NCI-H1092 (cell line): ENCODE results near the gene PMEPA1.
"Not testable (repeated sequence)": the region's sequence is repeated elsewhere in the genome, so short reads cannot be mapped to it uniquely, and the experiment has no call there.

Experiments
- DNase-seq: peaks from one replicate; lab custom pipeline; 2025; lab: John Stamatoyannopoulos, UW

The PMEPA1 gene

DNA sequence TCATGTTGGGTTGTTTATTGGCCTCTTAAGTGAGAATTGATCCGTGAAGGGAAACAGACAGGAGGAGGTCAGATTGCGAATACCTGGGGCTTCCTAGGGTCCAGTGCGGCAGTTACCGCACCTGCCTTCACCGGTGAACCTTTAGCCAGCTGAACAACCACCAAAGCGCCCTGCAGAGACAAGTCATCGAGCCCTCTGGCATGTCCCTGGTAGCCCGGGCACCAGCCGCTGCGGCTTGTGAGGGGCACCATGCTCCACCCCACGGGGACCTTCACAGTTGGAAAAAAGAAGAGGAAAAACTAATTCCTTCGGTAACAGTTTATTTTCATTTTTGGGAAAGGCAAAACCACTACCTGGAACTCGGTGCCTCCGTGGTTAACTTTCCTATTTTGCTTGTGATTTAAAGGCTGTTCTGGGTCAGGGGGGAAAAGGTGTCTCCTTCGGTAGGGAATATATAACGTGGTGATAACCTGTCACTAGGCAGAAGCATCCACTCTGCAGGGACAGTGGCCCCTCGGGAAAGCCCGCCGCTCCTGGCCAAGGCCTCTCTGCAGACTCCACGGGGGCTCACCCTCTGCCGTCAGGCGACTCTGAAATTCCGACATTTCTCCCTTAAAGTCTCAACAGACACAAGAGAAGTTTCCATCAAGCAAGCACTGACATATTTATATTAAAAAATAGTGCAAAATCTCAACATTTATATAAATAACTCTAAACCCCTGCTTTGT lies 58.9 kb downstream of the PMEPA1 start:
- no peak for DNase-seq

DNA sequence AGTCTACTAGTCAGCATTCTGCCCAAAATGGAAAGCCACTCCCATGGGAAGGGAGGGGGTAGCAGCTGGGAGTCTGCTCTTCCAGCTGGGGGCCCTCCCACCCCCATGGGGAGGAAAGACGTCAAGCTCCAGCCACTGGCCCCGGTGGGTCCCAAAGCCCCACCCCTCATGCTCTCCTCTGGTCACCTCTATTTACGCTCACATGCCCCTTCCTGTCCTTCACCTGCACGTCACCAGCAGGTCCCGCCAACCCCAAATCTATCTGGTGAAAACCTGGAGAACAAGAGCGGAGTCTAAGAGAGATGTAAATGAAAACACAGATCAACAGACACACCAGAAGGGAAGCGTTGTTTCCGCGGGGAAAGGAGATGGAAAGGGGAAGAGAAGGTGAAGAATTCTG lies 59.5 kb downstream of the PMEPA1 start:
- no peak for DNase-seq

DNA sequence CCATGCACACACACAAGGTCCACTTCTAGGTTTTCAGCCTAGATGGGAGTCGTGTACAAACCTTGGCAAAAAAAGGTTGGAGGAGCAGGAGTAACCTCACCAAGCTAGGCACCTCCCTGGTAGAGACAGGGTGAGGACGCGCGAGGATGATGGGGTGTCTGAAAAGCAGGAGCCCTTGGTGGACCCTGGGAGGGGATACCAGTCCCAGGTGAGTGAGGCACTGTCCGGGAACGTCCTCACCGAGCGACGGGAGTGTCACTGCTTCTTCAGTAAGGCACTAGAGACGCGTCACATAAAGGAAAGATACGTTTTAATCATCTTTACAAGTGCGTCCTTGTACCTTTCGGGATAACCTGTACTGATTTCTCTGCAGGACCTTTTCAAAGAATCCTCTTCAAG lies 60.2 kb downstream of the PMEPA1 start:
- no peak for DNase-seq

DNA sequence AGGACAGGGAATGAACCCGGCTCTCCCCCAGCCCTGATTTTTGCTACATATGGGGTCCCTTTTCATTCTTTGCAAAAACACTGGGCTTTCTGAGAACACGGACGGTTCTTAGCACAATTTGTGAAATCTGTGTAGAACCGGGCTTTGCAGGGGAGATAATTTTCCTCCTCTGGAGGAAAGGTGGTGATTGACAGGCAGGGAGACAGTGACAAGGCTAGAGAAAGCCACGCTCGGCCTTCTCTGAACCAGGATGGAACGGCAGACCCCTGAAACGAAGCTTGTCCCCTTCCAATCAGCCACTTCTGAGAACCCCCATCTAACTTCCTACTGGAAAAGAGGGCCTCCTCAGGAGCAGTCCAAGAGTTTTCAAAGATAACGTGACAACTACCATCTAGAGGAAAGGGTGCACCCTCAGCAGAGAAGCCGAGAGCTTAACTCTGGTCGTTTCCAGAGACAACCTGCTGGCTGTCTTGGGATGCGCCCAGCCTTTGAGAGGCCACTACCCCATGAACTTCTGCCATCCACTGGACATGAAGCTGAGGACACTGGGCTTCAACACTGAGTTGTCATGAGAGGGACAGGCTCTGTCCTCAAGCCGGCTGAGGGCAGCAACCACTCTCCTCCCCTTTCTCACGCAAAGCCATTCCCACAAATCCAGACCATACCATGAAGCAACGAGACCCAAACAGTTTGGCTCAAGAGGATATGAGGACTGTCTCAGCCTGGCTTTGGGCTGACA lies 60.8 kb downstream of the PMEPA1 start:
- no peak for DNase-seq

DNA sequence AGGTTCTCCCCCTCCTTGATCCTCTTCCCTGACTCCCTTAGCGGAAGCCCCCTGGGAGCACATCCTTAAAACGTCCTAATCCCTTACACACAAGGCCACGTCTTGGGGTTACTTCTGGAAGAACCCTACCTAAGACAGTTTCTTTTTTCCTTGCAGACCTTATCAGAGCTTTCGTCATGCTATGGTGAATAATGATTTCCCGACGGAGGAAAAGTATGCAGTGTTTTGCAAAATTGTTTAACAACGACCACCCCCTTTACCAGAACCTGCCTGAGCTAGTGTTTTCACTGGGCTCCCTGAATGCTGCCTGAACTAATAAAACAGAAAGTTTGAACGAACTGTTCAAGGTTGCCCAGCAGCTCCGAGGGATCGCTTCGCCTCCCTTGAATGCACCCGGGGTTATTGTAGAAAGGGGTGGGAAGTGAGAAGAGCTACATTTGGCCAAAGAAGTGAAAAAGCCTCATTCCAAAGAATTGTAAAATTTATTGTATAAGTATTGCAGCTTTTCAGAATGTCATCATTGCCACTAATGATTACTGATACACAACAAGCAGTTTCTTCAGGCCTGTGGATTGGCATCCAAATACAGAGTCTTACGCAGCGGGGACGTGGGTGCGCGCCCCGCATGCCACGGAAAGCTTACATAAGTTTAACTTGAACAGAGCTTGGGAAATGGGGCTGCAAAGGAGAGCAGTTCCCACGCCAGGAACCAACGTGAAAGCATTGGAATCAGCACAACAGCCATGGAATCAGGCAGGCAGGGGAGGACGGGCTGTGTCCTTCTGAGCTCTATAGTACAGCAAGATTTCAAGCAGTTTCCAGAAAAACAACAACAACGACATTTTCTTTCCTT lies 61.7 kb downstream of the PMEPA1 start:
- DNase-seq = no peak

DNA sequence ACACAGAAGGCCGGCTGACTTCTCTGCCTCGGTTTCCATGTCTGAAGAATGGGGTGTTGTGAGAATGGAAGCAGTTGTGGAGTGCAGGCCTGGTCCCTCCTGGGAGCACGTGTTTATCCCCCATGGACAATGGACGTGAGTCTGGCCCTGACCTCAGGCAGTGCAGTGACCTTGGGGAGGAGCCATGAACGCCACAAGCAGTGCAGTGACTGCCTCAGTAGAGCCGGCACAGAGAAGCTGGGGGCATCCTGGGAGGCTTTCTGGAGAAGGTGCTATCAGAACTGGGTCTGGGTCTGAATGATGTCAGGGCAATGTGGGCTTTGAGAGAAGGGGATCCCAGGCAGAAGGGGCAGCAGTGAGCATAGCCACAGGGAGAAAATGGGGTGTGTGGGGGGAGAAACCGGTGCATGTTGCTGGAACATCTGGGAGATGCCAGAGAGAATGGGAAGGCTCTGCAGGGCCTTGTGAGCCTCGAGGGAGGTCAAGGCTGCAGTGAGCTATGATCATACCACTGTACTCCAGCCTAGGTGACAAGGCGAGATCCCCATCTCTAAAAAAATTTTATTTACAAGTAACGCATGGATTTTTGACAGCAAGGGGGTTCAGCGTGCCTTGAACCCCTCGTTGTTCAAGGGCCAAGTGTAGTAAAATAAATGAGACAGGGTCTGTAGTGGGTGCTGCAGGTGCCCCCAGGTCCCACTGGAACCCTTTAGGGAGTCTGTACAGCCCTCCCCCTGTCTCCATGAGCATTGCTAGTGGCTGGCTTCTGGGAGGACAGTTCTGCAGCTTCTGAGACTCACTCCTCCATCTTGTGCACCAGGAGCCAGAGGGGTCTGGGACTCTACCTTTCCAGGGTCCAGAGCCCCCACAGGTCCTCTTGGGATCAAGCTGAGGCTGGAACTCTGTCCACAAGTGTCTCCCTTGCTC lies 62.5 kb downstream of the PMEPA1 start:
- DNase-seq = no peak

DNA sequence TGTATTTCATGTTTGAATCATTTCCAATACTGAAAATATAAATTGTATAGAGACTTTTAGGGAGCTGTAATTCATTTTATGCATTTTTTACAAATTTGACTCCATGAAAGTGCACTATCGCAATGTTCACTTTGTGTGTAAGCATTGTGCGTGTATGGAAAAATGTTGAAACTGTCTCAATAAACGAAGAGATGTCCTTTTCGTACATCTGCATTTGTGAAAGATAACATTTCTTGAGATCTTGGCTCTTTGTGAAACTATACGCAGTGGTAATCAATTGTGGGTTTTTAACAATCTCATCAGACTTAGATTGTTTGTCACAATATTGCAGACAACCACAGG lies 70.9 kb downstream of the PMEPA1 start:
- no peak for DNase-seq

DNA sequence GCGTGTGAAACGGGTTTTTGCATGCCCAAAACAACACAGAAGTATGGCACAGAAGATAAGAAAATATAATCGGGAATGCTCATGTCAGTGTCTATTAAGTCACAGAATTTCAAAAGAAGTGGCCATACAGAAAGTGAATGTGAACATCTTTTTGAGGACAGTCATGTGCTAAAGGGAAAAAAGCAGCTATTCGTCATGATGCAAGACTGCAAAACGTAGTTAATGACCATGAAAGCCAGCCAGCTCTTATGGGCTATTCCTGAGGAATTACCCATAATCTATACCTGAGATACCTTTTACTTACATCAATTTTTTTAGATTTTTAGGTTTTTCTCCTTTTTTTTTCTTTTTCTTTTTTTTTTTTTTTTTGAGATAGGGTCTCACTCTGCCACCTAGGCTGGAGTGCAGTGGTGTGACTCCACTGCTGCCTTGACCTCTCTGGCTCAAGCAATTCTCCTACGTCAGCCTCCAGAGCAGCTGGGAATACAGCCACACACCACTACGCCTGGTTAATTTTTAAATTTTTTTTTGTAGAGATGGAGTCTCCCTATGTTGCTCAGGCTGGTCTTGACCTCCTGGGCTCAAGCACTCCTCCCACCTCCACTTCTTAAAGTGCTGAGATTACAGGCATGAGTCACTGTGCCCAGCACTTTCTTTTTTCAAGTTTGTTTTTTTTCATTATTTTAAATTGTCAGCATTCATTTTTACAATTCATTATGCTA lies 71.5 kb downstream of the PMEPA1 start:
- DNase-seq = no peak

DNA sequence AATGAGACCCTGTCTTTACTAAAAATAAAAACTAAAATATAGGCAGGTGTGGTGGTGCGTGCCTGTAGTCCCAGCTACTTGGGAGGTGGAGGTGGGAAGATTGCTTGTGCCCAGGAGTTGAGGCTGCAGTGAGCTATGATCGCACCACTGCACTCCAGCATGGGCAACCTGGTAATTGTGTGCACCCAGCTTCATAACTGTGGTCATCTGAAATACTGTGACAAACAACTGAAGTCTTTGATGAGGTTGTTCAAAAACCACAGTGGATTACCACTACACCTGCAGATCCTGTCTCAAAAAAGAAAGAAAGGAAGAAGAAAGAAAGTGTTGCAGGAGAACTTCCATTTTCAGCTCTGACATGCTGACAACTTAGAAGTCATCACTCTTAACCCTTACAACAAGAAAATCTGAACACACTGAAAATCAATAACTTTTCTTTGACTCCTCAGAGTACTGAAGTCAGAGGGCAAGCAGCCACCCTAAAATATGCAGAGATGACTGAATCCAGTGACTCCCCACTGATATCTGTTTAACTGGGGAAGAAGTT lies 75.8 kb downstream of the PMEPA1 start:
- no peak for DNase-seq

DNA sequence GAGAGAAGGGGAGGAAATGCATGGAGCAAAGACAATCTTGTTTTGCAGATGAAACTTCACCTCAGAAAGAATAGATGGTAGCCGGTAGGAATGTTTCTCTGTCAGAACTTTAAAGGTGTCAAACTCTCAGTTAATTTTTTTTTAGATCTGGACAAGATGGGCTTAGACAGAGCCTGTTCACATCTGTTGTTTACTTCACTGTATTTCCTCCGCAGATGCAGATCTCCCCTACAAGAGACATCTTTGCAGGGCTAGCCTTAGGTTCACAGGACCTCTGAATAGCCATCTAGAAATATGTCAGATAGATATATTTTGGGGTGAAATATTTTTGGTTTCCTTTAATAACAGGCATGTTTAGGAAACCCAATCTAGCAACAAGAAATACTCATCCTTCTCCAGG lies 77.5 kb downstream of the PMEPA1 start:
- DNase-seq = no peak

DNA sequence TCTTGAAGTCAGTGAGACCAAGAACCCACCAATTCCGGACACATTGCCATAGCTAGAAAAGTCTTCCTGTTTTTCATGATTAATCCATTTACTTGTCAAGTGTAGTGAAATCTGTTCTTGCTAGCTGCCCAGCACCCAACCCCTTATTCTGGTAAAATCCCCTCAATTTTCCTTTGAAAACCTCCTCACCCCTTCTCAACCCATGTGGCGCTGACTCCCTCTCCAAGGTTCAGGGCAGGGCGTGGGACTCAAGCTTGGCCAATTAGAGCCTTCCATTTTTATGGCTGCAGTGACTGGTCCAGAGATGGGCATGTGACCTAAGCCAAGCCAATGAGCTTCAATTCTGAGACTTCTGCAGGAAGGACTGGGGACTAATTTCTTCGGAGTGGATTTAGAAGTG lies 79.8 kb downstream of the PMEPA1 start:
- no peak for DNase-seq

DNA sequence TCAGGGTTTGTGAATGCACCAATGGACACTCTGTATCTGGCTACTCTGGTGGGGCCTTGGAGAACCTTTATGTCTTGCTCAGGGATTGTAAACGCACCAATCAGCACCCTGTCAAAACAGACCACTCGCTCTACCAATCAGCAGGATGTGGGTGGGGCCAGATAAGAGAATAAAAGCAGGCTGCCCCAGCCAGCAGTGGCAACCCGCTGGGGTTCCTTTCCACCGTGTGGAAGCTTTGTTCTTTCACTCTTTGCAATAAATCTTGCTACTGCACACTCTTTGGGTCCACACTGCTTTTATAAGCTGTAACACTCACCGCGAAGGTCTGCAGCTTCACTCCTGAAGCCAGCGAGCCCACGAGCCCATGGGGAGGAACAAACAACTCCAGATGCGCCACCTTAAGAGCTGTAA lies 80.3 kb downstream of the PMEPA1 start:
- DNase-seq = not testable (repeated sequence)

DNA sequence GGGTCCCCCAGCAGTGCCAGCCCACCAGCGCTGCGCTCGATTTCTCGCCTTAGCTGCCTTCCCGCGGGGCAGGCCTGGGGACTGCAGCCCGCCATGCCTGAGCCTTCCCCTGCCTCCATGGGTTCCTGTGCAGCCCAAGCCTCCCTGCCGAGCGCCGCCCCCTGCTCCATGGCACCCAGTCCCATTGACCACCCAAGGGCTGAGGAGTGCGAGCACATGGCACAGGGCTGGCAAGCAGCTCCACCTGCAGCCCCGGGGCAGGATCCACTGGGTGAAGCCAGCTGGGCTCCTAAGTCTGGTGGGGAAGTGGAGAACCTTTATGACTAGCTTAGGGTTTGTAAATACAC lies 80.9 kb downstream of the PMEPA1 start:
- not testable (repeated sequence) for DNase-seq

DNA sequence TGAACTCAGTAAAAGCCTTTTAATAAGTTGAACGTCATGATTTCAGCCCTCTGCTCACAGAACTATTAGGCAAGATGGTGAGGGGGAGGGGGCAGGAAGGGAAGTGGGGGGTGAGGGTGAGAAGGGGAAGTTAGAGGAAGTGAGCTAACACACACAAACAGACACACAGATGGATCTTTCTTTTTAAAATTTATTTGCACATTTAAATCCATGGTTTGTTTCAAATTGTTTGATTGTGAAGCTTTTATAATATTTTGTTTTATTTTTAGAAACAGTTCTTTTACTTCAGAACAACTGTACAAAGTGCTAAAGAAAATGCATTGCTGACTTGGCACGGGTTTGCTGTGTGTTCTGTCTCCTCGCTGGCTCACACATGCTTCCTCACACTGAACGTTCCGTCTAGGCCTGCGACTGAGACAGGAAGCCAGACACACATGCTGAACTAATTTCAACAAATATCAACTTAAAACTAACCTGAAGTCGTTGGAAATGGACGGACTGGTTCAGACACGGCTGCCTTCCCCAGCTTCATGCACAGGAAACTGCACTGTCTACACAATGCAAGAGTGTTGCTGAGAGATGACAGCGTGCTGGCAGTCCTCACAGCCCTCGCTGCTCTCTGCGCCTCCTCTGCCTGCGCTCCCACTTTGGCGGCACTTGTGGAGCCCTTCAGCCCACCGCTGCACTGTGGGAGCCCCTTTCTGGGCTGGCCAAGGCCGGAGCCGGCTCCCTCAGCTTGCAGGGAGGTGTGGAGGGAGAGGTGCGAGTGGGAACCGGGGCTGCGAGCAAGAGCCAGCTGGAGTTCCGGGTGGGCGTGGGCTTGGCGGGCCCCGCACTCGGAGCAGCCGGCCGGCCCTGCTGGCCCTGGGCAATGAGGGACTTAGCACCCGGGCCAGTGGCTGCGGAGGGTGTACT lies 81.5 kb downstream of the PMEPA1 start:
- DNase-seq = no peak

DNA sequence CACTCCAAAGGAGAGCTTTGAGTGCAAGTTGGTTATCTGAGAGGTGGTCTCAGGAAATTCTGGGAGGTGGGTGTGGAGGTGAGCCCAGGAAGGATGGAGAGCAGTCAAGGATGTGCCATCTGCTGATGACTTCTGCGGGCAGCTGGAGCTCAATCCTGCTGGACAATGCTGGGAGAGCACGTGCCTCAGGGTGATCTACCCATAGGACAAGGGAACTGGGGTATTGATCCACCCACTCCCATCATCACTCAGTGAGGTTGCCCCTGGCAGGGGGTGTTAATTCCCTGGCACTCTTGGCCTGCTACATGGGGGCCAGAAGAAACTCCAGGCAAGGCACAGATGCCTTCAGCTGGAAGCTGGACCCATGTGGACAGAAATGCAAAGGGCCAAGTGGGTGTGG lies 82.5 kb downstream of the PMEPA1 start:
- DNase-seq = no peak

DNA sequence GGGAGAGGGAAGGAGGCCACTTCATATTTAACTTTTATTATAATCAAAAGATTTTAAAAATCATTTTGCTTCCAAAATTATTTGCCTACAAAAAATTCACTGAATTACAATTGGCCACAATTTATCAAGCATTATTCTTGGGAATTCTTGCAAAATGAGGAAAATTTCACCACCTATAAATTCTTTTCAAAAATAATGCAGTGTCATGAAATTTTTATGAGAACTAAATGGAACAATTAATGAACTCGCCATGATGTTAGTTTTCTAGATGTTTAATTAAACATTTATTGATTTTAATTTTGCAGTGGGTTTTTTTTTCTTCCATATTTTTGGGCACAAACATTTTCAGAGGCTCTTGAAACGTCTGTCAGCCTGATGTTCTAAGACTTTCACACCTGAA lies 83.8 kb downstream of the PMEPA1 start:
- no peak for DNase-seq

DNA sequence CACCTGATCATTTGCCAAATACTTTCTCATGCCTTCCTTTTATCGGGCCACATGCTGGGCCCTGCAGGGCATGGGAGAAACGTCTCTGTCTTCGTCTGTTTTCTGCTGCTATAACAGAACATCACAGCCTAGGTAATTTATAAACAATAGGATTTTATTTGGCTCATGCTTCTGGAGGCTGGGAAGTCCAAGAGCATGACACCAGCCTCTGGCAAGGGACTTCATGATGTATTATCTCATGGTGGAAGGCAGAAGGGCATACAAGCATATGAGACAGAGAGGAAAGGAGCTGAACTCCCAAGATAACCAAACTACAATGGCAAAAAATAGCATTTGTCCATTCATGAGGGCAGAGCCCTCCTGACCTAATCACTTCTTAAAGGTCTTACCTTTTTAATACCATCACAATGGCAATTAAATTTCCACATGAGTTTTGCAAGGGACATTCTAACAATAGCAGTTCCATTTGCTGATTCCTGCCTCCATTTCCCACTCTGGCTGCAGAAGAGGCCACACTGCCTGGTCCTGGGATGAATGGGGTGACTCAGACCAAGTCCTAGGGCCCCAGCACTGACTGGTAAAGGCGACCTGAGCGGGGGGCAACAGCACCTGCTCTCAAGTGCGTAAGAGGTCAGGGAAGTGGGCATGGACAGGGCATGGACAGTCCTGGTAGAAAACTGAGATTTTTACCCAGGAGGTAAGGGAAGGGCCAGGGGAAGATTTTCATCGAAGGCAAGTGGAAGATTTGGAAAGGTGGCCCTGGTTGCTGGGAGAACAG lies 84.4 kb downstream of the PMEPA1 start:
- no peak for DNase-seq

DNA sequence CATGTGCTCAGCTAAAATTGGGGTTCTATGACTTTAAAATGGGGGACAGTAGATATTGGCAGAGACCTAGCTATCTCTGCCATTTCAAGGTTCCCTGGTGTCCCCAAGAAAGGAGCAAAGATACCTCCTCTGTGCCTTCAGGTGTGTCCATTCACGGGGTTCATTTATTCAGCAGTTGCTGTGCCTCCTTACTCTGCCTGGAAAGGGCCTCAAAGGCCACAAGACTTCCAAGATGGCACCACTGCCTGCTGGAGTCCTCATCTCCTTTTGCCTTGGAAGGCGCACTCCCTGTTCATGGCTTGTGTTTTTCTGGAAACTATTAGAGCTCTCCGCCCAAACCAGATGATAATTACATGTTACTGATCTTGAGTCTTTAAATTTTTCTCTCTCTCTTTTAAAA lies 85.7 kb downstream of the PMEPA1 start:
- no peak for DNase-seq
